HG03575 (cell line): ENCODE measurements around the gene L3MBTL4.
"Not testable (repeated sequence)": the region's sequence is repeated elsewhere in the genome, so short reads cannot be mapped to it uniquely, and the experiment has no call there.

ENCODE experiments used
- ATAC-seq: cut with Tn5 transposase; IDR thresholded peaks from one replicate; pipeline ENCODE4 v1.9.1; 2021; ENCODE audit not compliant: unreplicated experiment, insufficient number of reproducible peaks, low FRiP score; ENCODE audit errors: extremely low read depth

The L3MBTL4 gene

GRCh38 chr18:6271585-6271984, 143.1 kb downstream of the L3MBTL4 start:
- ATAC-seq = no peak

- peak; percentile 80 for ATAC-seq
These were observed 143.9 kb downstream of the L3MBTL4 start for GRCh38 chr18:6270771-6271216.

- ATAC-seq = no peak
These were observed 144.9 kb downstream of the L3MBTL4 start for GRCh38 chr18:6269660-6270332.

GRCh38 chr18:6266212-6266611, 148.5 kb downstream of the L3MBTL4 start:
- no peak for ATAC-seq

GRCh38 chr18:6261938-6262337, 152.8 kb downstream of the L3MBTL4 start:
- ATAC-seq = no peak

- ATAC-seq = not testable (repeated sequence)
These were observed 155.4 kb downstream of the L3MBTL4 start for GRCh38 chr18:6259324-6259723.

GRCh38 chr18:6257950-6258349, 156.8 kb downstream of the L3MBTL4 start:
- no peak for ATAC-seq

- no peak for ATAC-seq
These were observed 158.2 kb downstream of the L3MBTL4 start for GRCh38 chr18:6256521-6256920.

GRCh38 chr18:6255886-6256285, 158.8 kb downstream of the L3MBTL4 start:
- no peak for ATAC-seq

GRCh38 chr18:6255116-6255705, 159.5 kb downstream of the L3MBTL4 start:
- no peak for ATAC-seq

GRCh38 chr18:6254456-6254855, 160.3 kb downstream of the L3MBTL4 start:
- ATAC-seq = no peak

GRCh38 chr18:6251084-6251483, 163.6 kb downstream of the L3MBTL4 start:
- ATAC-seq = no peak

GRCh38 chr18:6249788-6250187, 164.9 kb downstream of the L3MBTL4 start:
- no peak for ATAC-seq

- ATAC-seq = peak; percentile 86
These were observed 165.5 kb downstream of the L3MBTL4 start for GRCh38 chr18:6249170-6249569.

- ATAC-seq = no peak
These were observed 166.7 kb downstream of the L3MBTL4 start for GRCh38 chr18:6248017-6248416.

GRCh38 chr18:6242004-6242403, 172.7 kb downstream of the L3MBTL4 start:
- ATAC-seq = no peak

- ATAC-seq = no peak
These were observed 175.0 kb downstream of the L3MBTL4 start for GRCh38 chr18:6239716-6240115.

- ATAC-seq = no peak
These were observed 178.5 kb downstream of the L3MBTL4 start for GRCh38 chr18:6236258-6236657.

GRCh38 chr18:6222271-6222670, 192.4 kb downstream of the L3MBTL4 start:
- ATAC-seq = no peak

GRCh38 chr18:6221602-6222014, 193.1 kb downstream of the L3MBTL4 start:
- no peak for ATAC-seq

- no peak for ATAC-seq
These were observed 194.6 kb downstream of the L3MBTL4 start for GRCh38 chr18:6220129-6220528.
